AG09309 (cell line): ENCODE data around the gene LRP1B.
"Not testable (repeated sequence)": the region's sequence is repeated elsewhere in the genome, so short reads cannot be mapped to it uniquely, and the experiment has no call there.

Experiments used
- DNase-seq: peaks from one replicate; pipeline ENCODE4 v3.0.0-alpha.2; 2010; ENCODE audit warnings: low read depth
- H3K4me3 ChIP-seq: 2 replicates; pipeline ENCODE4 v1.5.1; 2011; ENCODE audit warnings: mild to moderate bottlenecking, low read depth, low read length, moderate library complexity; ENCODE audit not compliant: control insufficient read depth
- TF ChIP-seq, protein P1 (sequence below): IDR thresholded peaks from 2 replicates; pipeline ENCODE4 v1.5.1; 2011; ENCODE audit warnings: mild to moderate bottlenecking, low read depth, low read length, inconsistent platforms; ENCODE audit not compliant: insufficient read depth, control insufficient read depth; ENCODE audit errors: missing control alignments

The LRP1B gene

DNA sequence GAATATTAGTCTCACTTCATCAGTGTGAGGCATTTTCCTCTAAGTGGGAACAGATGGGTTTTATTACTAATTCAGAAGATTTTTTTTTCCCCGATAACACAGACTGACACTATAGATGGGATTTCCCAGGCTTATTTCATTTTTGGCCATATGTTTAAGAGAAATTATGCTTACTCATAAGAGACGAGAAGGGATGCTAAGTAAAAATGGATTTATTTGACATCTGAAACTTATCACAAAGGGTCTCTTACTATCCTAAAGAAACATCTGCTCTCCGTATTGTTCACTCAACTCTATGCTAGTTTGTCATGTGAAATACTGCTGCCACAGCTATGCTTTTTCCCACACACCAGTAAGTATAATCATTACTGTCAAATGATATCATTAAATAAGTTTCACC lies 1476.3 kb downstream of the LRP1B start:
- H3K4me3 ChIP-seq = no peak overlapping the region
- no peak for DNase-seq
- TF ChIP-seq, protein P1, sequence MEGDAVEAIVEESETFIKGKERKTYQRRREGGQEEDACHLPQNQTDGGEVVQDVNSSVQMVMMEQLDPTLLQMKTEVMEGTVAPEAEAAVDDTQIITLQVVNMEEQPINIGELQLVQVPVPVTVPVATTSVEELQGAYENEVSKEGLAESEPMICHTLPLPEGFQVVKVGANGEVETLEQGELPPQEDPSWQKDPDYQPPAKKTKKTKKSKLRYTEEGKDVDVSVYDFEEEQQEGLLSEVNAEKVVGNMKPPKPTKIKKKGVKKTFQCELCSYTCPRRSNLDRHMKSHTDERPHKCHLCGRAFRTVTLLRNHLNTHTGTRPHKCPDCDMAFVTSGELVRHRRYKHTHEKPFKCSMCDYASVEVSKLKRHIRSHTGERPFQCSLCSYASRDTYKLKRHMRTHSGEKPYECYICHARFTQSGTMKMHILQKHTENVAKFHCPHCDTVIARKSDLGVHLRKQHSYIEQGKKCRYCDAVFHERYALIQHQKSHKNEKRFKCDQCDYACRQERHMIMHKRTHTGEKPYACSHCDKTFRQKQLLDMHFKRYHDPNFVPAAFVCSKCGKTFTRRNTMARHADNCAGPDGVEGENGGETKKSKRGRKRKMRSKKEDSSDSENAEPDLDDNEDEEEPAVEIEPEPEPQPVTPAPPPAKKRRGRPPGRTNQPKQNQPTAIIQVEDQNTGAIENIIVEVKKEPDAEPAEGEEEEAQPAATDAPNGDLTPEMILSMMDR = no peak

DNA sequence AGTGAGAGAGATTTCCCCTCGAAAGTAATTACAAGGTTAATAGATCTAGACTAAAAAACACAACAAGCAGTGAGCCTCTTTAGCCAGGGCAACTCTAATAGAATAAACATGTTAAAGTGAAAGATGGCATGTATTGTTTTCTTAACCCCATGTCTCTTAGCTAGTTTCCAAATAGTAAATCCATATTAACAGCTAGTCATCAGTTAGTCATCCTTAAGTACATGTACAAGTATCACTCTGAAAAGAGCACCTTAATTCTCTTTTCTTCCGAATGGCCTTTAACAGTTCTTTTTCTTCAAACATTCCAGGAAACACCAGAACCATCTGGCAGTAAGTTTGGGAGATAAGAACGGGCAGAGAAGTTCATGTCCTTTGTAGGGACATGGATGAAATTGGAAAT lies 1480.0 kb downstream of the LRP1B start:
- H3K4me3 ChIP-seq = no peak overlapping the region
- DNase-seq = no peak
- TF ChIP-seq, protein P1 = no peak

DNA sequence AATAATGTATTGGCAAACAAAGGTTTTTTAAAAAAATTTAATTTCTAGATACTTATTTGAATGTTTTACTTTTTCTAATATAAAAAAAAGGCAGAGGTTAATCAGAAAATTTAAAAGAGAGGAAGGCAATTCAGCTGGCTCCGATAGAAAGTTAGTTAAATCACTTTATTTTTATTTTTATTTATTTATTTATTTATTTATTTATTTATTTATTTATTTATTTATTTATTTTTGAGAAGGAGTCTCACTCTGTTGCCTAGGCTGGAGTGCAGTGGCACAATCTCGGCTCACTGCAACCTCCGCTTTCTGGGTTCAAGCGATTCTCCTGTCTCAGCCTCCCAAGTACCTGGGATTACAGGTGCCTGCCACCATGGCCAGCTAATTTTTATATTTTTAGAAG lies 1480.7 kb downstream of the LRP1B start:
- not testable (repeated sequence) for DNase-seq

DNA sequence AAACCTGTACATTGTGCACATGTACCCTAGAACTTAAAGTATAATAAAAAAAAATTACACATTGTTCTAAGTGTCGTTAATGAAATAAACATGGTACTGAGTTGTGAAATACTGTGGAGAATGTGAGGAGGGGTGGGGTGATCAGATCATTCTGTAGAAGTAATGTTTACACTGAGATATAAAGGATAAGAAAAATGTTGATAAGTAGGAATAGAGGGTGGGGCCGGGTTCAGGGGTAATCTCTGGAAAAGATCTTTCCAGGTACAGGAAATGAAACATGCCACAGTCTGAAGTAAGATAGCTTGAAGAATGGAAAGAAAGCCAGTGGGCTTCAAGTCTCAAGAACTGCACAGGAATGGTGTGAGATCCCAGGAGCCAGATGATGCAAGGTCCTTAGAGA lies 1482.4 kb downstream of the LRP1B start:
- H3K4me3 ChIP-seq = no peak overlapping the region
- TF ChIP-seq, protein P1 = no peak
- no peak for DNase-seq

More for the DNA sequence above, 1480.7 kb downstream of the LRP1B start:
- not testable (repeated sequence) for H3K4me3 ChIP-seq

DNA sequence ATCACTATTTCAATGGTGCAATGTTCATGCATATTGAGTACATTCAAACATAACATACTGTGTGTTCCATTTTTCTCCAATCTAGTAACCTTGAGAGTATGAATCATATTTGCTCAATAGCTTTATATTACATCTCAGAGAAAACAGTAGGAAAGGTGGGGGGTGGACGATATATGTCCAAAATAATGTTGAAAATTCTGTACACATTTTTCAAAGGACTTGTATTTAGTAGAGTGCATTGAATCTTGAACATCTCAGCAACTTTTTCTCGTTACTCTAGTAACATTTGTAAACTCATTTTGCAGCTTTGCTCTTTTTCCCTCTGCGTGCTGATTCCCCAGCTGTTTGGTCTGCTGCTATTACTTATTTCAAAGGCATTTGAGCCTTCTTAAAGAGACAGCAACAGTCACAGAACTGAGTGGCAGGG lies 1487.0 kb downstream of the LRP1B start:
- no peak for DNase-seq
- TF ChIP-seq, protein P1 = no peak
- no peak overlapping the region for H3K4me3 ChIP-seq

DNA sequence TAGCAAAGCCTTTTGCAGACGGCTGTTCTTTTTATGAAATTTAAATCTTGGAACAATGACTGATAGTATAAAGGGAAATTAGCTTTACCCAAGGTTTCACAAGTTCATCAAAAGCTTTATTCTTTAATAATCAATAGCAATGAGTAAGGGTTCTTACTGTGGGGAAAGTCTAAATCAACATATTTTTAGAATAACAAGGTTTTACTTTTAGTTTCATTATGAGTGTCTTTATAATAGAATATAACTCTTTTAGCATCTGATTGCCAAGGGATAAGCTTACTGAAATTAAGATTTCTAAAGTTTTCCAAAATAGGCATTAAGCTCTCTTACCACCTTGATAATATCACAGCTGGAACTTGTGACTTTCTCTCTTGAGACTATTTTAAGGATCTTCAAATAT lies 1489.7 kb downstream of the LRP1B start:
- TF ChIP-seq, protein P1 = no peak
- DNase-seq = no peak
- H3K4me3 ChIP-seq = no peak overlapping the region

DNA sequence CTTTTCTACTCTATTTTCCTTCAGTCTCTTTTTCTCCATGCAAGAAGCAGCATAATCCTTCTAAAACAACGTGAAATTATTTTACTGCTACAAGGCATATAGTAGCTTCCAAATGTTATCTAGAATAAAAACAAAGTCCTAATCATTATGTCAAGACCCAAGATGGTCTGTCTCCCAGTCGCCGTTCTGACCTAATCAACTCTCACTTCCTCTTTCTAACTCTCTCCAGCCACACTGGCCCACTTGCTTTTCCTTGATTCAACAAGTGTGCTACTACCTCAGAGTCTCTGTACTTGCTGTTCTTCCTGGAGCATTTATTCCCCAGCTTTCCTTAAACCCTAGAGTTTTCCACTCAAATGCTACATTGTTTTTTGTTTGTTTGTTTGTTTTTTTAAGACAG lies 1491.2 kb downstream of the LRP1B start:
- TF ChIP-seq, protein P1 = no peak
- no peak for DNase-seq
- no peak overlapping the region for H3K4me3 ChIP-seq

DNA sequence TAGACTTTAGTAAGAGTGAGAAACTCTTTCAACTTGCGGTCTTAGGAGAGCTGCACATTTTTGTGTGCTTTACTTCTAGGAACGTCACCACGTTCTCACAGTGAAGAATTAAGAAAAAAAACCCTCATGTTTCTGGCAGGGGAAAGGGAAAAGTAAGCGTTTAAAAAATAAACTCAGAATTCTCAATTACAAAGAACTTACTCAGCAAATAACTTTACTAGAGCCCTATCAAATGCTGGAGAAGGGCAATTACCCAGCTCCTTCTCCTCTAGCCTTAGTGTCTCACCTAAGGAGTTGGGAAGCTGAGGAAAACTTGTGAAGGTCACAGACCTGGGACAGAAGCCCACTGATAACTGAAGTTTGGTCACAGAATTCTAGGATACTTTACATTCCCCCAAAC lies 1500.3 kb downstream of the LRP1B start:
- no peak for DNase-seq
- TF ChIP-seq, protein P1 = no peak
- H3K4me3 ChIP-seq = no peak overlapping the region
